NOMO-1 (cell line): ENCODE measurements around the gene CAMTA1.
A peak's percentile ranks its signal among the peaks of the same experiment; 100 is the strongest.

Experiments used
- DNase-seq, 2 experiments: peaks; one replicate each; lab custom pipeline; 2025; ENCODE audit not compliant: unreplicated experiment in 2 of 2; lab: John Stamatoyannopoulos, UW

Gene CAMTA1

DNA sequence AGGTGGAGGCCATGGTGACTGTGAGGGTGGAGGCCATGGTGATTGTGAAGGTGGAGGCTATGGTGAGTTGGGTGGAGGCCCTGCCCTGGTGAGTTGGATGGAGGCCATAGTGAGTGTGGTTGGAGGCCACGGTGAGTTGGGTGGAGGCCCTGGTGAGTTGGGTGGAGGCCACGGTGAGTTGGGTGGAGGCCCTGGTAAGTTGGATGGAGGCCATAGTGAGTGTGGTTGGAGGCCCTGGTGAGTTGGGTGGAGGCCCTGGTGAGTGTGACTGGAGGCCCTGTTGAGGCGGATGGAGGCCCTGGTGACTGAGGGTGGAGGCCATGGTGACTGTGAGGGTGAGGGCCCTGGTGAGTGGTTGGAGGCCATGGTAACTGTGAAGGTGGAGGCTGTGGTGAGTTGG is 860.9 kb downstream of the CAMTA1 start:
- no peak for DNase-seq

- DNase-seq: peak; percentile 4 to 17
These were observed 862.0 kb downstream of the CAMTA1 start for GRCh38 chr1:7646981-7647901.

DNA sequence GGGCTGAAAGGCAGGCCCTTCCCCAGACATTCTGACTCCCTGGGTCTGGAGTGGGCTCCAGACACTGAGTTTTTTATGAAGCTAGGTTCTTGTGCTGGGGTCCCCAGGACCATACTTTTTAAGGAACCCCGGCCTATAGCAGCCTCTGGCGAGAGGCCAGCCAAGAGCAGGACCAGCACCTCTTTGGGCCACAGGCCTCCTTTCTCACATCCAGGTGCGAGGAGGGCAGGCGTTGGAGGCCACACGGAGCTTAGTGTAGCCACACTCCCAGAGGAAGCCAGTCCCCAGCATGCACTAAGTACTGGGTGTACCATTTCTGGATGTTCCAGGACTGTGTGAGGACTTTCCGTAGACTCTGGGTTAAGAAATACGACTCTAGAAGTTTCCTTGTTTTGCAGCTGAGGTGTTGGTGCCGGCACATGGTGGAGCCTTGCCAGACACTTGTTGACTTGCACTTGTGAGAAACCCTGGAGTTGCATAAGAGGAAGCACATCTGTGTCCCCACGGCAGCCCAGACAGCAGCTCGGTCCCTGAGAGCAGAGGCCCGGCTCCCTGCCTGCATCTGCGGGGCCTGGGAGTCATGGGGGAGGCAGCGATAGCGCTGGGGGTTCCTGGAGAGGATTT is 863.6 kb downstream of the CAMTA1 start:
- peak; percentile 53 to 69 for DNase-seq

DNA sequence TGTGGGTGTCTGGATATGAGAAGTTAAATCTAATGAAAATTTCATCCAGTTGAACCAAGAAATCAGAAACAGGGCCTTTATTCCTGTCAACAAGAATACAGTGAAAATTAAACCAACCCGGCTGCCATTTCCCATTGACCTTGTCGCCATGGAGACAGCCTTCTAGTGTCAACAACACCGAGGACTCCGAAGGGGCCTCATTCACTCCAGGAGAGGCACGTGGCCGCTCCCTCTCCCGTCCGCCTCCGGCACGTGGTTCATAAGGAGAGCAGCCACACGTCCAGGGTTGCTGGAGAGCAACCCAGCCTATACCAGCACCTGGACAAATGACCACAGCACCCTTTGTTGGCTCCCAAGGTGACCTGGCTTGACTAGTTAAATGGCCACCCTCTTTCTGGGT is 865.5 kb downstream of the CAMTA1 start:
- DNase-seq: no peak

- no peak for DNase-seq
These were observed 865.9 kb downstream of the CAMTA1 start for GRCh38 chr1:7651203-7651602.

DNA sequence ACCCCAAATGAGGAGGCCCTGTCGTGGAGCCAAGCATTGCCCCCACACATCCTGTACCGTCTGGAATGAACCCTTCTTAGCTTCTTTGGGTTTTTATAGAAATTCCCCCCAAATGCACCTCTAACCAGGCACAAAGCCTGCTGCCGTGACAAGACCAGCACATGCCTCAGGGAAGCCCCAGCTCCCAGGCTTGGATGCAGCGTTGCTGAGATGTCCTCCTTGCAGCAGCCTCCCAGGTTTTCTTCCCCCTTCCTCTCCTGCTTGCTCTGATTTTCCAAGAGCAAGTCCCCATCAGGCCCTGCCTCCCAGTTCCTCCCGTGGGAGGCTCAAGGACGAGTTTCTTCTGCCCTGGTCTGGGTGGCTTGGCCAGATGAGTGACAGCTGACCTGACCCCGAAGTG is 866.8 kb downstream of the CAMTA1 start:
- DNase-seq: no peak

- DNase-seq: no peak
These were observed 867.4 kb downstream of the CAMTA1 start for GRCh38 chr1:7652515-7653098.

- no peak for DNase-seq
These were observed 869.5 kb downstream of the CAMTA1 start for GRCh38 chr1:7654725-7655124.

DNA sequence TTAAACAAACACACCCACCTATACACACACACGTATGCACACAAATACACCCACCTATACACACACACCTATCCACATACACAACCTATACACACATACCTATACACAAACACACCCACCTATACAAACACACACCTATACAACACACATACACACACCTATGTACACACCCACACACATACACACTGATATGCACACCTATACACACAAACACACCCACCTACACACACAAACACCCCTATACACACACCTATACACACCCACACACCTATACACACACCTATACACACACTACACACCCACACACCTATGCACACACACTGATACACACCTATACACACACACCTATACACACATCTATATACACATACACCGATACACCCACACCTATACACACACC is 870.1 kb downstream of the CAMTA1 start:
- DNase-seq: no peak

- no peak for DNase-seq
These were observed 871.4 kb downstream of the CAMTA1 start for GRCh38 chr1:7656557-7657215.

- no peak for DNase-seq
These were observed 872.2 kb downstream of the CAMTA1 start for GRCh38 chr1:7657287-7658016.

GRCh38 chr1:7658099-7658498 is 872.8 kb downstream of the CAMTA1 start:
- no peak for DNase-seq

DNA sequence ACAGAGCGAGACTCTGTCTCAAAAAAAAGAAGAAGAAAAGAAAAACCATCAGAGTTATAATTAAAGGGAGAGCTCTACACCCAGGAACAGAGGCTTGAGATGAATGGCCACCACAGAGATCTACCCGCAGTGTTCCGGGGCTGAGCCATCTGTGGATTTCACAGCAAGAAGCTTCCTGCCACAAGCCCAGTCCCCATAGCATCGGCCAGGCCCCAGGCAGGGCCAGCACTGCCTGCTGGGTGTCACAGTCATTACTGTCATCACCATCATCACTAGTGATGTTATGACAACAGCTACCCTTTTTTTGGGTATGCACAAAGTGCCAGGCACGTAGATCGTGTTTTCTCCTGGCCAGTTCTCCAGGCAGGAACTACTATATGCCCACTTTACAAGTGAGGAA is 874.3 kb downstream of the CAMTA1 start:
- DNase-seq: no peak

DNA sequence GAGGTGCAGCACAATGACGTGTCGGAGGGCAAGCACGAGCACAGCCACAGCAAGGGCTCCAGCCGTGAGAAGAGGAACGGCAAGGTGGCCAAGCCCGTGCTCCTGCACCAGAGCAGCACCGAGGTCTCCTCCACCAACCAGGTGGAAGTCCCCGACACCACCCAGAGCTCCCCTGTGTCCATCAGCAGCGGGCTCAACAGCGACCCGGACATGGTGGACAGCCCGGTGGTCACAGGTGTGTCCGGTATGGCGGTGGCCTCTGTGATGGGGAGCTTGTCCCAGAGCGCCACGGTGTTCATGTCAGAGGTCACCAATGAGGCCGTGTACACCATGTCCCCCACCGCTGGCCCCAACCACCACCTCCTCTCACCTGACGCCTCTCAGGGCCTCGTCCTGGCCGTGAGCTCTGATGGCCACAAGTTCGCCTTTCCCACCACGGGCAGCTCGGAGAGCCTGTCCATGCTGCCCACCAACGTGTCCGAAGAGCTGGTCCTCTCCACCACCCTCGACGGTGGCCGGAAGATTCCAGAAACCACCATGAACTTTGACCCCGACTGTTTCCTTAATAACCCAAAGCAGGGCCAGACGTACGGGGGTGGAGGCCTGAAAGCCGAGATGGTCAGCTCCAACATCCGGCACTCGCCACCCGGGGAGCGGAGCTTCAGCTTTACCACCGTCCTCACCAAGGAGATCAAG is 878.3 kb downstream of the CAMTA1 start:
- no peak for DNase-seq

- DNase-seq: no peak
These were observed 879.1 kb downstream of the CAMTA1 start for GRCh38 chr1:7664147-7664892.

- DNase-seq: no peak
These were observed 879.6 kb downstream of the CAMTA1 start for GRCh38 chr1:7664893-7665250.

DNA sequence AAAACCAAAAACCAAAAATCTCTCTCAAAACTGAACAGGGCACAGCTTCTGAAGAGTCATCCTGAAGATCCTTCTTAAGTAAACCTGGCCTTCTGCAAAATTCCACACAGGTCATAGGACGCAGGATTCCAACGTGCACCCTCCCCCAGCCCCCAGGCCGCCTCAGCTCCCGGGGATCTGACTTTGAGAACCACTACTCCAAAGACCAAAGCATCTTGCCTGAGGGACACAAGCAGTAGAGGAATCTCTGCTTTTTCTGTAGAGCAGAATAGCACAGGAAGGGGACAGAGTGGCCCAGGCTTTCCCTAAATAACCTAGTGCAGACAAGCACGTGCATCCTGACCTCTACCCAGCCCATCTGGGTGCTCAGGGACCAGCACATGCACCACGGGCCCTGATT is 881.0 kb downstream of the CAMTA1 start:
- no peak for DNase-seq

DNA sequence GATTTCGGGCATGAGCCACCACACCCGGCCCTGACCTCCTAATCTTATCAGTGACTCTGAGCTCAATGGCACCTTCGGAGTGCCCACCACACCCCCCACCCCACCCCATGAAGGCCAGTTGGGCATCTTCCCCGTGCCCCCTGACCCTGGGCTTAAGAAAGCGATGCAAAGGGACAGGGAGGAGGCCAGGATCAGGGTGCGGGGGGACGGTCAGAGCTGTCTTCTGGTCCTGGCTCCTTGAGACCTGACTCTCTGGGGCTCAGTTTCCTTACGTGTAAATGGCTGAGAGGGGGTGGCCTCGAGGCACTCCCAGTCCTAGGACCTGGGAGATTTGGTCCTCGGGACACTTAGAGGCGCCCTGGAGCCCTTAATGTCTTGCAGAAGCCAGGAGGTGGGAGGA is 881.9 kb downstream of the CAMTA1 start:
- no peak for DNase-seq

- peak; percentile 51 to 55 for DNase-seq
These were observed 882.5 kb downstream of the CAMTA1 start for GRCh38 chr1:7667625-7668218.
